Calu3 (cell line): ENCODE results near the gene RPS6KA5. TPM values are rescaled to one million over a fixed set of nuclear protein-coding genes. Genes with fewer than 3 reads are reported as not detected.
A peak's percentile ranks its signal among the peaks of the same experiment; 100 is the strongest.

ENCODE experiments used
- BruUV-seq: library from RNA; stranded (reverse); fragments of 400-500 nt; replicated peaks from 2 replicates; lab custom pipeline; 2021; lab: Mats Ljungman, UMichigan
- CTCF ChIA-PET: fragments of 300-600 bp; sonication (Branson Sonifier 250); formaldehyde crosslinking; loops from one replicate; lab custom pipeline; 2022; ENCODE audit warnings: antibody characterized with exemption; lab: Charles Lee
- DNase-seq: peaks from one replicate; pipeline ENCODE4 v3.0.0; 2022
- H3K27ac Mint-ChIP-seq: one replicate; pipeline ENCODE4 v1.8.0; 2022; ENCODE audit warnings: mixed read lengths; ENCODE audit not compliant: unreplicated experiment
- H3K27me3 Mint-ChIP-seq: one replicate; pipeline ENCODE4 v1.8.0; 2022; ENCODE audit warnings: mixed read lengths; ENCODE audit not compliant: unreplicated experiment
- H3K36me3 Mint-ChIP-seq: one replicate; pipeline ENCODE4 v1.8.0; 2022; ENCODE audit warnings: mild to moderate bottlenecking, moderate library complexity, mixed read lengths; ENCODE audit not compliant: insufficient read depth, unreplicated experiment
- H3K4me1 Mint-ChIP-seq: one replicate; pipeline ENCODE4 v1.8.0; 2022; ENCODE audit warnings: mild to moderate bottlenecking, low read depth, mixed read lengths; ENCODE audit not compliant: unreplicated experiment
- H3K4me3 Mint-ChIP-seq: one replicate; pipeline ENCODE4 v1.8.0; 2022; ENCODE audit warnings: mild to moderate bottlenecking, low read depth, moderate library complexity, mixed read lengths; ENCODE audit not compliant: unreplicated experiment
- H3K9me3 Mint-ChIP-seq: one replicate; pipeline ENCODE4 v1.8.0; 2022; ENCODE audit warnings: low read depth, mixed read lengths; ENCODE audit not compliant: unreplicated experiment
- CTCF ChIP-seq: fragments of 200-600 bp; IDR thresholded peaks from one replicate; pipeline ENCODE4 v1.8.0; 2022; ENCODE audit warnings: antibody characterized with exemption; ENCODE audit not compliant: unreplicated experiment
- intact Hi-C: fragments of 100-400 bp; cut with micrococcal nuclease; formaldehyde crosslinking; loops from one replicate; pipeline ENCODE4 v1.10.0; 2022; ENCODE audit not compliant: unreplicated experiment
- total RNA-seq: library from RNA; stranded (reverse); gene quantifications from 2 replicates; pipeline ENCODE4 v1.2.3, GENCODE V29; 2022

RPS6KA5 gene
- total RNA-seq, 1 experiment from 2014 or later, result 10.3 TPM

- peak within 1 kb of the TSS; percentile 49 for H3K4me3 Mint-ChIP-seq
- no peak within 1 kb of the TSS for H3K27ac Mint-ChIP-seq
- peaks cover 22% of the 10 kb centered on the region for H3K4me1 Mint-ChIP-seq
- intact Hi-C loops, result no loop called here
- DNase-seq, result peak; percentile 71
- CTCF ChIA-PET, result no interaction called here
- peaks cover 4% of the 10 kb centered on the region for H3K36me3 Mint-ChIP-seq
- peaks cover 25% of the 10 kb centered on the region for H3K27me3 Mint-ChIP-seq
- no peak for TF ChIP-seq CTCF
- no peaks in the 10 kb centered on the region for H3K9me3 Mint-ChIP-seq
- BruUV-seq, result no TSS peak
Observed at GRCh38 chr14:90815822-90816662, 244.4 kb downstream of the RPS6KA5 start, which contains the start of gene TTC7B. TTC7B (minus strand) TSS chr14:90816430; CDS start chr14:90816295, 135 bp downstream.

- no peaks in the 10 kb centered on the region for H3K9me3 Mint-ChIP-seq
- intact Hi-C loops, result no loop called here
- CTCF ChIA-PET, result no interaction called here
Observed at GRCh38 chr14:90815572-90815821, 244.9 kb downstream of the RPS6KA5 start.

GRCh38 chr14:90814806-90815571, 245.5 kb downstream of the RPS6KA5 start:
- DNase-seq, result no peak
- Mint-ChIP-seq H3K4me3 (peak overlapping the region; percentile 49), H3K27ac (no peak overlapping the region), H3K36me3 (peaks cover 4% of the 10 kb centered on the region), H3K4me1 (peaks cover 15% of the 10 kb centered on the region), H3K9me3 (no peaks in the 10 kb centered on the region), H3K27me3 (peaks cover 25% of the 10 kb centered on the region)
- no peak for TF ChIP-seq CTCF
- intact Hi-C loops, result no loop called here
- no TSS peak for BruUV-seq
- CTCF ChIA-PET, result no interaction called here

More at GRCh38 chr14:90815572-90815821, 244.9 kb downstream of the RPS6KA5 start:
- Mint-ChIP-seq H3K27me3 (peaks cover 25% of the 10 kb centered on the region), H3K27ac (no peak overlapping the region), H3K4me1 (peaks cover 20% of the 10 kb centered on the region), H3K4me3 (peak overlapping the region; percentile 49), H3K36me3 (peaks cover 4% of the 10 kb centered on the region)
- TF ChIP-seq CTCF, result no peak
- no peak for DNase-seq
- BruUV-seq, result no TSS peak

- Mint-ChIP-seq H3K9me3 (no peaks in the 10 kb centered on the region), H3K27ac (no peak overlapping the region), H3K36me3 (peaks cover 4% of the 10 kb centered on the region), H3K4me3 (no peak overlapping the region), H3K4me1 (peaks cover 10% of the 10 kb centered on the region), H3K27me3 (peaks cover 25% of the 10 kb centered on the region)
- intact Hi-C loops, result no loop called here
- no TSS peak for BruUV-seq
- no peak for DNase-seq
- no peak for TF ChIP-seq CTCF
- CTCF ChIA-PET, result no interaction called here
Observed at GRCh38 chr14:90813442-90813841, 247.0 kb downstream of the RPS6KA5 start.
